IPS DF 4.7 (cell line): ENCODE results near the gene NUDT10.
"Not testable (repeated sequence)": the region's sequence is repeated elsewhere in the genome, so short reads cannot be mapped to it uniquely, and the experiment has no call there.

Experiments used
- DNase-seq: peaks from one replicate; pipeline ENCODE4 v3.0.0-alpha.2; 2013; ENCODE audit warnings: low spot score; ENCODE audit errors: extremely low read depth

Gene NUDT10

GRCh38 chrX:51332188-51332942 is at the start of gene NUDT10:
NUDT10 (plus strand) TSS chrX:51332822; CDS start chrX:51332966, 144 bp downstream.
- DNase-seq = no peak

- no peak for DNase-seq
Observed at GRCh38 chrX:51292421-51292820, 40.2 kb upstream of the NUDT10 start.

GRCh38 chrX:51296138-51296537 is 36.5 kb upstream of the NUDT10 start:
- no peak for DNase-seq

- no peak for DNase-seq
Observed at GRCh38 chrX:51316271-51316670, 16.4 kb upstream of the NUDT10 start.

- not testable (repeated sequence) for DNase-seq
Observed at GRCh38 chrX:51332943-51333785, 542 bp downstream of the NUDT10 start.

- DNase-seq = no peak
Observed at GRCh38 chrX:51334276-51334675, 1.7 kb downstream of the NUDT10 start.

- DNase-seq = no peak
Observed at GRCh38 chrX:51336584-51336983, 4.0 kb downstream of the NUDT10 start.

GRCh38 chrX:51361251-51361650 is 28.6 kb downstream of the NUDT10 start:
- no peak for DNase-seq

GRCh38 chrX:51376672-51377071 is 44.0 kb downstream of the NUDT10 start:
- no peak for DNase-seq
